OCI-M2 (cell line): ENCODE data around the gene RTL1.

Experiments used
- DNase-seq: peaks from one replicate; lab custom pipeline; 2025; ENCODE audit not compliant: unreplicated experiment; lab: John Stamatoyannopoulos, UW

RTL1 gene

DNA sequence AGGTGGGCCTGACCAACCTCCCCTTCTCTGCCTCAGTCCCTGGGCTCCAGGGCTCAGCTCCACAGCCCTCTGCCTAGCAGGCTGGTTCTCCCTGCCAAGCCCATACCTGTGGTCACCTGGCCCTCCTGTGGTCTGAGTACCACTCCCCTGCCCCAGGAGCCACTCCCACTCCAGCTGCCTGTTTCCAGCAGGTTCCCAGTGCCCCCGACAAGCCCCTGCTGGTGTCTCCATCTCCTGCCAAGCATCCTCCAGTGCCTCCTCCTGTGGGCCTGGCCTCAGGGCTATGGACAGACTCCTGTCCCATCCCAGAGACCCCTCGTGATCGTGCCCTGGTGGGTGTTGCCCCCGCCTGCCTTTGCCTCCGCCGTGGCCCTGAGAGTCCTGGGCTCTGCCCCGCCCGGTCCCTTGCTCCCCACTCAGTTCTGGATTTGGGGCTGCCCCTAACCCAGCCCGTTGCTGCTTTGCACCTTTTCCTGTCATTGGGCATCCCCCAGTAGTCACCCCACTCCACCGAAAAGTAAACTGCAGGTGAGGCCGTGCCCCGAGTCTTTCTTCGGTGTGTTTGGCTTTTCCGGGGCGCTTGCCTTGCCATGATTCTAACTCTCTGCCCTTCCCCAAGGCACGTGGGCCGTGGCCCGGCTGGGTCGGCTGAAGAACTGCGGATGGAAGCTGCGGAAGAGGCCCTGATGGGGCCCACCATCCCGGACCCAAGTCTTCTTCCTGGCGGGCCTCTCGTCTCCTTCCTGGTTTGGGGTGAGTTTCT, 67.8 kb downstream of the RTL1 start:
- DNase-seq = no peak

DNA sequence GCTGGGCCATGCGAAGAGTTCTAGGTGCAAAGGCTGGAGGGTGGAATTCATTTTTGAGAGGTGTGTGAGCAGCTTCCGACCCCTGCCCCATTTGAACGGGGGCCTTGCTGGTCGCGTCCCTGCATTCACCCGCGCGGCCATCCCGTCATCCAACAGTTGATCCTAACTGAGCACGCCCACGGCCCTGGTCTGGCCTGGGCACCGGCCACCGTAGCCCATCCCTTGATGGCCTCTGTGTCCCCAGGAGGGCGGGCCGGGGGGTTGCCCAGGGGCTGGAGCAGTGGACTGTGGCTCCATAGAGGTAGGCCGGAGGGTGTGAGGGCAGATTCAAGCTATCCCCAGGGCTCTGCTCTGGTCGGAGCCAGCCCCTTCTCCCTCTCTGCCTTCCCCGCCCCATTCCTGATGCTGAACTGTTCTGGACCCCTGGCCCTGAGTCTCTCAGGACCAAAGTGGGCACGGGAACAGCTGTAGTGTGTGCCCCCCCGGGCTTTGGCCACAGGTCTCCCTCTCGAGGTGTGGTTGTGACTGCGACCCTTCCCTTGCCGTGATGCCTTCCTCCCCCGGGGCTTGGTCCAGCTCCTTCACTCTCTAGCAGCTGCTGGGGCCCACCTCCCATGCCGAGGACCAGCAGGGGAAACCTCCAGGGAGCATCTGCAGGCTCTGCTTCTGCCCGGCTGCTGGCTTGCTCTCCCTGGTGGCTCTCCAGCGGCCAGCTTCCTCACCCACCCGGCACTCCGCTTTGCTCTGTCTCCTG, 68.6 kb downstream of the RTL1 start:
- DNase-seq = no peak

DNA sequence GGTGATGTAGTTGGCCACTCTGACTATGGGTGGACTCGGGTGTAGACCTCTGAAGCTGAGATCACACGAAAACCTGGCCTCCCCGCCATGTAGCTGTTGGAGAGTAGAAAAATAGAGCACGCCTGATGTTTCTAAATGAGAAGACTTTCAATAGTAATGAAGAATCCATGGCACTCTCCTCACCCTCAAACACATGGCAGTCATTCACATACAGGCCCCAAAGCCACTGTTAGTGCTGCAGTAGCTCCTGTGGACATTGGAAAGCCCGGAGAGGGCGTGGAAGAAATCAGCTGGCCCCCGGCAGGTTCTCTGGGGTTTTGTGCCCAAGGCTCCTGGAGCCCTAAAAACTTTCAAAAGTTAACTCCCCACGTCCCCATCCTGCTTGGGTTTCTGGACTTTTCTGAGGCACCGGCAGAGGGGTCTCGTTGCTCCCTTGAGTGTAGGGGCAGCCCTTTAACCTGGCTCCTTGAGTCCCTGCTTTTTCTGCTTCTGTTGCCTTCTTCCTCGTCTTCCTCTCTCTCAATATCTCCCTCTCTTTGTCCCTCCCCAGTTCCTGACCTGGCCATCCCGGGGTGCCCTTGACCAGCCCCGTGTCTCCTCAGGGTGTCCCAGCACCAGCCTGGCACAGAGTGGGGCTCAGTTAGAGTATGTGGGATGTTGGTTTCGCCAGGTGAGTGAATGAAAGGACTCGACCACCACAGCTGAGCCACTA, 69.3 kb downstream of the RTL1 start:
- no peak for DNase-seq

DNA sequence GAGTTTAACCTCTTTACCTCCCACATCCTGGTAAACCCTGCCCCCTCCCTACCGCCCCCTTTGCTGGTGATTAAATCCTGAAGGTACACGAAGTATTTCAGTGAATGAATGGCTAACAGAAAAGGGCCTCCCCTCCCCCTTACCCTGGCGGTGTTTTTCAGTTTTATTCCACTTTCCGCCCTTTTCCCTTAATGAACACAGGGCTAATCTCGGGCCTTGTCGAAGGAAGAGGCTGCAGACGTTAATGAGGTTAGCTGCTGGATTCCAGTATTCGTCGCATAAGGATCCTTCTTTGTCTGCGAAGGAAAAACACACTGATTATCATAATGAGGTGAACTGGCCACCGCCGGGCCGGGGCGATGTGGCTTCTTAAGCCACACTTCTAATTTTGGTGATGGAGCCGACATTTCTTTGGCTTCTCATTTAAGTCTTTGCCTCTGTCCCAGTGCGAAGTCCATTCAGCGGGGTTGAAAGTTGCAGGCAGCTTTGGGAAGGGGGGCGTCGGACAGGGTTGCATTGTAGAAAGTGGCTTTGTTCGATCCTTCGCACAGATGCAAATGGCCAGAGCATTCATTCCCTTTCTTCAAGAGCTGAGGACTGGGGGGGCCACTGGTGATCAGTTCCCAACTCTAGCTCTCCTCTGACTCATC, 71.1 kb downstream of the RTL1 start:
- DNase-seq = no peak

GRCh38 chr14:100830681-100831080, 72.8 kb downstream of the RTL1 start:
- DNase-seq = no peak
